PFSK-1 (cell line): ENCODE data around the gene WDR43.

Experiments used
- FOXP2 ChIP-seq: optimal IDR thresholded peaks from 2 replicates; pipeline ENCODE3; 2011; ENCODE audit warnings: borderline replicate concordance, control low read depth, inconsistent platforms; ENCODE audit not compliant: insufficient read depth; ENCODE audit errors: extremely low read length, extremely low read depth
- POLR2AphosphoS5 ChIP-seq: IDR thresholded peaks from 2 replicates; pipeline ENCODE4 v1.6.1; 2012; ENCODE audit warnings: low read depth, mild to moderate bottlenecking, control low read depth, low read length, moderate library complexity
- SIN3A ChIP-seq: IDR thresholded peaks from 2 replicates; pipeline ENCODE4 v1.6.1; 2012; ENCODE audit warnings: mild to moderate bottlenecking, low read length, moderate library complexity, borderline replicate concordance; ENCODE audit not compliant: insufficient read depth
- TAF1 ChIP-seq: IDR thresholded peaks from 2 replicates; pipeline ENCODE4 v1.6.1; 2012; ENCODE audit warnings: low read length, control low read depth, borderline replicate concordance; ENCODE audit not compliant: insufficient read depth
- TF ChIP-seq, protein P1 (sequence below), 2 experiments: IDR thresholded peaks; 2 replicates each; pipeline versions ENCODE4 v1.6.1 to v1.8.0; 2011 to 2012; ENCODE audit warnings: low read depth in 2 of 2, low read length in 2 of 2, control low read depth in 1 of 2, inconsistent platforms in 1 of 2, mild to moderate bottlenecking in 1 of 2, moderate library complexity in 1 of 2; ENCODE audit not compliant: insufficient read depth in 1 of 2

Gene WDR43

DNA sequence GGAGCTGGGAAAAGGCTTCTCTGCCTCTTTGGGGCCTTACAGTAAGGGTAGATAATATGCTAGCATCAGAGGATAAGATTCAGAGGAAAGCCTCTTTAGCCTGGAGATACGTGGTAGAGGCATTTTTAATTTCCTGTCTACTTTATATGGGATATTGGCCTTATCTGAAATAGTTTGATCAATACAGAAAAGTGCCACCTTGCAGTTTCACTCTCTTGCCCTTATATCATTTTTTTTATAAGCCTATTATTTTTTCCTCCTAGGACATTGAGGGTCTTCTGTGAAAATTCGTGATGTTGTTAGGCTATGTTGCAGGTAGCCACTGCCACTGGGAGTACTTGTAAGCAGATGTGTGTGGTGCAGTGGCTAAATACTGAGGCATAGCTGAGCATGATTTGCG lies 46.5 kb downstream of the WDR43 start:
- TF ChIP-seq FOXP2 (no peak), TAF1 (no peak), SIN3A (no peak), POLR2AphosphoS5 (no peak)
- TF ChIP-seq, protein P1, sequence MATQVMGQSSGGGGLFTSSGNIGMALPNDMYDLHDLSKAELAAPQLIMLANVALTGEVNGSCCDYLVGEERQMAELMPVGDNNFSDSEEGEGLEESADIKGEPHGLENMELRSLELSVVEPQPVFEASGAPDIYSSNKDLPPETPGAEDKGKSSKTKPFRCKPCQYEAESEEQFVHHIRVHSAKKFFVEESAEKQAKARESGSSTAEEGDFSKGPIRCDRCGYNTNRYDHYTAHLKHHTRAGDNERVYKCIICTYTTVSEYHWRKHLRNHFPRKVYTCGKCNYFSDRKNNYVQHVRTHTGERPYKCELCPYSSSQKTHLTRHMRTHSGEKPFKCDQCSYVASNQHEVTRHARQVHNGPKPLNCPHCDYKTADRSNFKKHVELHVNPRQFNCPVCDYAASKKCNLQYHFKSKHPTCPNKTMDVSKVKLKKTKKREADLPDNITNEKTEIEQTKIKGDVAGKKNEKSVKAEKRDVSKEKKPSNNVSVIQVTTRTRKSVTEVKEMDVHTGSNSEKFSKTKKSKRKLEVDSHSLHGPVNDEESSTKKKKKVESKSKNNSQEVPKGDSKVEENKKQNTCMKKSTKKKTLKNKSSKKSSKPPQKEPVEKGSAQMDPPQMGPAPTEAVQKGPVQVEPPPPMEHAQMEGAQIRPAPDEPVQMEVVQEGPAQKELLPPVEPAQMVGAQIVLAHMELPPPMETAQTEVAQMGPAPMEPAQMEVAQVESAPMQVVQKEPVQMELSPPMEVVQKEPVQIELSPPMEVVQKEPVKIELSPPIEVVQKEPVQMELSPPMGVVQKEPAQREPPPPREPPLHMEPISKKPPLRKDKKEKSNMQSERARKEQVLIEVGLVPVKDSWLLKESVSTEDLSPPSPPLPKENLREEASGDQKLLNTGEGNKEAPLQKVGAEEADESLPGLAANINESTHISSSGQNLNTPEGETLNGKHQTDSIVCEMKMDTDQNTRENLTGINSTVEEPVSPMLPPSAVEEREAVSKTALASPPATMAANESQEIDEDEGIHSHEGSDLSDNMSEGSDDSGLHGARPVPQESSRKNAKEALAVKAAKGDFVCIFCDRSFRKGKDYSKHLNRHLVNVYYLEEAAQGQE (IDR thresholded peaks at IDR 0.05; ENCODE audit: insufficient read depth in 1 of 2, low read depth in 2 of 2, low read length in 2 of 2): no peak

DNA sequence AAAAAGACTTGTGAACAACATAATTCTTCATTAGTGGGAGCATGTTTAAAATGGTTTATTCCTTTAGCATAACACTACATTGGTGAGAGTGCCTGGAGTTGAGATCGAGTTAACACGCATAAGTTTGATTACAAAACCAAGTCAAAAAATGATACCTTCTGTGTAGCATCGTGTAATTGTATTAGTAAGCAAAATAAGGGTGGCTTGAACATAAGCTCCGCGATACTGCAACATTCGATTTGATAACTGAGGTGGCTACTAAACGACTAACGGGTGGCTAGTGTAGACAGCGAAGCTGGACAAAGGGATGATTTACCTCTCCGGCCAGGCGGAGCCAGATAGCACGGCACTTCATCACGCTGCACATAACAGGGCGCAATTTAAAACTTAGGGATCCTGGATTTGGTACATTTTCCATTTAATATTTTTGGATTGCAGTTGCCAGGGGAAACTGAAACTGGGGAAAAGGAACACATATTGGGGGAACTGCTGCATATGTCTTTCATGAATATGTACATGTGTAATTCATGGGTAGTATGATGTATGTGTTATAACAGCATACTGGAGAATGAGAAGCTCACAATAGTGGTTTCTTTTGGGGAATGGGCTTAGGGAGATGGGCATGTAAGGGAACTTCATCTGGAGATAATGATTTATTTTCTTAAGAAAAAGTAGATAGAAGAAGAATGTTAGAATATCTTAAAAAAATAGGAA lies 50.2 kb downstream of the WDR43 start:
- no peak for TF ChIP-seq SIN3A
- no peak for TF ChIP-seq FOXP2
- no peak for TF ChIP-seq POLR2AphosphoS5
- TF ChIP-seq TAF1: no peak
- TF ChIP-seq, protein P1 (IDR thresholded peaks at IDR 0.05; ENCODE audit: insufficient read depth in 1 of 2, low read depth in 2 of 2, low read length in 2 of 2): no peak

DNA sequence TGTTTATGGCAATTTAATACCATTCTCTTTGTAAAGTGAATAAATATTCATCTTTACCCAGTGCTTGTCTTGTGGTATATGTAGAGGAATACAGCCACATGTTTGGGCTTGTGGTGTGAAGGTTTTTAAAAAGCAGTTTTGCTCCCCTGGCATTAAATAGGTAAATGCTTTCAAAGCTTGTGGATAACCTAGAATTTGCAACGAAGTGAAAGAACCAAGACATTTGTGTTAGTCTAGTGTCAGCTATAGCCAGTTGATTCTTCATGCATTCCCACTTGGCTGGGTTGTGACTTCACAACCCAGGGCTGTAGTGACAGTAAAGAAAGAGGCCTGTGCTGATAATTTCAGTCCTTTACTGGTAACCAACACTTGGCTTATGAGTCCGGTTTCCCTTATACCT lies 53.7 kb downstream of the WDR43 start:
- TF ChIP-seq FOXP2: no peak
- no peak for TF ChIP-seq TAF1
- TF ChIP-seq SIN3A: no peak
- TF ChIP-seq POLR2AphosphoS5: no peak
- TF ChIP-seq, protein P1 (IDR thresholded peaks at IDR 0.05; ENCODE audit: insufficient read depth in 1 of 2, low read depth in 2 of 2, low read length in 2 of 2): no peak

DNA sequence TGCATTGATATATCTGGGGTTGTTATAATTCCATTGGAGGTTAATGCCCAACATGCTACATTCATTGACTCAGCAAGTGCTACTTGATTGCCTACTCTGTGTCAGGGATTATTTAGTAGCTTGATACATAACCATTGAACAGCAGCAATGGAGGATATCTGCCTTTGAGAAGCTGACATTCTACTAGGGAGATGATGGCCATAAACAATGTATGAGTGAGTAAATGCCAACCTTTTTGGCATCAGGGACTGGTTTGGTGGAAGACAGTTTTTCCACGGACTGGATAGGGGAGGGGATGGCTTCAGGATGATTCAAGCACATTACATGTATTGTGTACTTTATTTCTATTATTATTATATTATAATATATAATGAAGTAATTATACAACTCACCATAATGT lies 54.7 kb downstream of the WDR43 start:
- TF ChIP-seq, protein P1 (IDR thresholded peaks at IDR 0.05; ENCODE audit: insufficient read depth in 1 of 2, low read depth in 2 of 2, low read length in 2 of 2): no peak
- TF ChIP-seq TAF1 (no peak), POLR2AphosphoS5 (no peak), FOXP2 (no peak), SIN3A (no peak)
